ENCODE measurements around the gene TAF6. TPM values are rescaled to one million over a fixed set of nuclear protein-coding genes. Genes with fewer than 3 reads are reported as not detected.

TAF6 gene
- total RNA-seq, 5 donors from 2014 or later (not counting 1 experiment from before 2014, with no cell fraction given), result 44.1 to 73.5 (median 61.3) TPM

Other genes starting within 250 kb of the TAF6 start
- 1 to 10 TPM in 2 of 5 donors, under 1 TPM in 2, not detected in 1; 0.35 to 1.3 (median 1.0) TPM for gene OR2AE1, start 242.3 kb downstream of the TAF6 start, total RNA-seq
- 10 to 100 TPM; 35.8 to 60.9 (median 55.9) TPM for gene TRIM4, start 199.8 kb downstream of the TAF6 start, total RNA-seq
- under 1 TPM in 4 of 5 donors, not detected in 1; 0.38 to 0.58 (median 0.53) TPM for gene GJC3, start 189.7 kb downstream of the TAF6 start, total RNA-seq
- 1 to 10 TPM in 1 of 5 donors, under 1 TPM in 2, not detected in 2; 0.56 to 1.3 (median 0.89) TPM for gene AZGP1, start 143.3 kb downstream of the TAF6 start, total RNA-seq
- gene ZKSCAN1, start 103.8 kb downstream of the TAF6 start, total RNA-seq, result 10 to 100 TPM; 60.7 to 94.0 (median 86.8) TPM
- gene ZSCAN21, start 69.6 kb downstream of the TAF6 start, total RNA-seq, result 1 to 10 TPM; 4.4 to 9.9 (median 9.3) TPM
- gene ZNF3, start 37.6 kb downstream of the TAF6 start, total RNA-seq, result 10 to 100 TPM; 31.7 to 39.2 (median 35.4) TPM
- gene COPS6, start 30.4 kb downstream of the TAF6 start, total RNA-seq, result 10 to 100 TPM; 67.1 to 71.1 (median 68.3) TPM
- 100 to 1,000 TPM in 4 of 5 donors, 10 to 100 TPM in 1; 95.2 to 181 (median 164) TPM for gene MCM7, start 18.0 kb downstream of the TAF6 start, total RNA-seq
- gene AP4M1, start 17.7 kb downstream of the TAF6 start, total RNA-seq, result 10 to 100 TPM in 3 of 5 donors, 1 to 10 TPM in 2; 5.5 to 18.7 (median 11.6) TPM
- gene CNPY4, start 276 bp upstream of the TAF6 start, total RNA-seq, result 10 to 100 TPM; 23.9 to 90.0 (median 79.6) TPM
- gene MBLAC1, start 7.6 kb upstream of the TAF6 start, total RNA-seq, result 1 to 10 TPM; 3.2 to 8.6 (median 5.3) TPM
- 100 to 1,000 TPM; 140 to 216 (median 187) TPM for gene LAMTOR4, start 29.6 kb upstream of the TAF6 start, total RNA-seq
- gene TRAPPC14, start 39.4 kb upstream of the TAF6 start, total RNA-seq, result 10 to 100 TPM; 52.0 to 97.2 (median 79.0) TPM
- 10 to 100 TPM; 10.5 to 29.7 (median 18.0) TPM for gene GAL3ST4, start 49.3 kb upstream of the TAF6 start, total RNA-seq
- 10 to 100 TPM; 12.4 to 37.0 (median 26.3) TPM for gene GPC2, start 58.0 kb upstream of the TAF6 start, total RNA-seq
- gene STAG3, start 58.6 kb upstream of the TAF6 start, total RNA-seq, result 1 to 10 TPM; 4.8 to 8.7 (median 7.3) TPM
- 10 to 100 TPM; 45.0 to 96.8 (median 78.0) TPM for gene PVRIG, start 100.6 kb upstream of the TAF6 start, total RNA-seq
- not detected for gene SPDYE3, start 188.3 kb upstream of the TAF6 start, total RNA-seq
- gene PILRB, start 238.8 kb upstream of the TAF6 start, total RNA-seq, result 100 to 1,000 TPM in 3 of 5 donors, 10 to 100 TPM in 2; 91.2 to 117 (median 102) TPM

Data from T-cell (primary cell).